ENCODE data around the gene GAS2L1.
A peak's percentile ranks its signal among the peaks of the same experiment; 100 is the strongest.

The GAS2L1 gene

GRCh38 chr22:29338398-29338797 is 31.9 kb downstream of the GAS2L1 start:
- TF ChIP-seq CTCF (IDR thresholded peaks at IDR 0.05) (no peak), ZFX (IDR thresholded peaks at IDR 0.05; ENCODE audit: borderline replicate concordance) (no peak)
- no peak overlapping the region for H3K27ac ChIP-seq

DNA sequence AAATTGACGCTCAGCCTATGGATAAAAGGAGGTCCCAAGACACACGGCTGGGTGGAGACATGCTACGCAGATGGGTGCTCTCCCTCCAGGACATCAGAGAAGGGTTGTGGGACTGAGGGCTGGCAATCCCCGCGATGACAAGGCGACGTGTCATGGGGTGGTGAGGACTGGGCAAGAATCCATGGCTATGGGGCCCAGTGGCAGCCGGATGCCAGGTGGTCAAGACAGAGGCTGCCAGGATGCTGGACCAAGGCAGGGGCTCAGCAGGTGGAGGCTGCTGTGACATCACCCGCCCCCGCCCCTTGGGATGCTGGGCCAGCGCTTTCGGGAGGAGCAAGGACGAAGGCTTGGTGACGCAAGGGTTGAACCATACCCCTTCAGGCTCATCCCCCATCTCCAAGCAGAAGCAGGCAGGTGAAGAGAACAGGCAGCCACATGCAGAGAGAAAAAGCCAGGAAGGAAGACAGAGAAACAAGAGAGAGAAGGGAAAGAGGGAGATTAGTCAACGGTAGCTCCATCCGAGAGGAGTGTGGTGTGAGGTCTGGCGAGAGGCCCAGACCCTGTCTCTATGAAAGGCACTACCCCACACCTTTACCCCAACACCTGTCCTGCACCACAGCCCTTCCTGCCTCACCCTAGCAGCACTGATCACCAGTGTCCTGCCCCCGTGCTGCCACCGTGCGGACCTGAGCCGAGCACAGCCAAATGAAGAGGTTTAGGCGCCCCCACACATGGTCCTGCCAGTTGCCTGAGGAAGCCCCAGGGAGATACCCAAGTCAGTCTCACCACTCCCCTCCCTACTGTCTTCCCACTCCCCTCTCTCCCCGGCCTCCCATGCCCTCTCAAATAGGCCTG is 33.2 kb downstream of the GAS2L1 start:
- H3K27ac ChIP-seq: no peak overlapping the region
- TF ChIP-seq ZFX (IDR thresholded peaks at IDR 0.05; ENCODE audit: borderline replicate concordance) (no peak), CTCF (IDR thresholded peaks at IDR 0.05) (no peak)

- TF ChIP-seq CTCF (IDR thresholded peaks at IDR 0.05): no peak
- no peak overlapping the region for H3K27ac ChIP-seq
Observed at GRCh38 chr22:29340566-29340965, 34.1 kb downstream of the GAS2L1 start.

- TF ChIP-seq CTCF (IDR thresholded peaks at IDR 0.05): no peak
- TF ChIP-seq ZFX (IDR thresholded peaks at IDR 0.05; ENCODE audit: borderline replicate concordance): no peak
- no peak overlapping the region for H3K27ac ChIP-seq
Observed at GRCh38 chr22:29341056-29341848, 34.8 kb downstream of the GAS2L1 start.

DNA sequence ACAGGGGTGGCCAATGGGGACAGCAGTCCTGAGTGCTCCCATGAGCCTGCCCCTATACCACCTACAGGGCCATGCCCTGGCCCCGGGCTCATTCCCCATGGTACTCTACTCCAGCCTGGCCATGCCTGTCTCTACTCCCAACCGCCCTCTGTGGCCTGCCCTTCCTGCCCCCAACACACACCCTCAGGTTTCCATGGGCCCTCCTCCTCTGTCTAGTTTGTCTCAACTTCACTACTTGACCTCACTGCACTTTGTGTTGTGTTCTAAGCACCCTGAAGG is 35.3 kb downstream of the GAS2L1 start:
- TF ChIP-seq CTCF (IDR thresholded peaks at IDR 0.05) (no peak), ZFX (IDR thresholded peaks at IDR 0.05; ENCODE audit: borderline replicate concordance) (no peak)
- H3K27ac ChIP-seq: no peak overlapping the region

DNA sequence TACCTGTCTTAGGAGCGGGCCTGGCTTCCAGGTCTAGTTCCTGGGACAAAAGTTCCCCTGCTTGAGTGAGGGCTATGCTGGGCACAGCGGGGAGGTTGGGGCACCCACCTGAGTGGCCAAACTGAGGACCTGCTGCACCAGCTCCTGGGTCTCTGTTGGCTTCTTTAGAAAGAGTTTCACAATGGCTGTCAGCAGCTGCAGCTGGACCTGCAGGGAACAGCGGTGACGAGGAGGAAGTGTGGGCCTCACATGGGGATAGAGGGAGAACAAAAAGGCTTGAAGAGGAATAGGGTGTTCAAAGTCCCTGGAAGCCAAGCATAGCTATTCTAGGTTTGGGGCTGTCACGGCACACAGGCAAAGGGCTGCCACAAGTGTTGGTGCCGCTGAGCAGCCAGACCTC is 35.7 kb downstream of the GAS2L1 start:
- peak overlapping the region; percentile 46; the same call in 1 of the 2 replicates for H3K27ac ChIP-seq

More for the DNA sequence above, 35.7 kb downstream of the GAS2L1 start:
- TF ChIP-seq CTCF (IDR thresholded peaks at IDR 0.05) (no peak), ZFX (IDR thresholded peaks at IDR 0.05; ENCODE audit: borderline replicate concordance) (no peak)

All from 22Rv1 (cell line).